GM23248 (cell line): ENCODE measurements around the gene COL23A1.

Experiments
- EZH2 ChIP-seq: fragments of 200-600 bp; sonication (generic); IDR thresholded peaks from 2 replicates; pipeline ENCODE4 v1.6.1; 2018; ENCODE audit warnings: antibody characterized with exemption, mild to moderate bottlenecking; ENCODE audit not compliant: insufficient read depth, poor library complexity, severe bottlenecking
- EZH2phosphoT487 ChIP-seq: fragments of 200-600 bp; sonication (generic); IDR thresholded peaks from 2 replicates; pipeline ENCODE4 v1.6.1; 2018; ENCODE audit warnings: antibody characterized with exemption, moderate library complexity, mild to moderate bottlenecking, low read depth; ENCODE audit not compliant: insufficient read depth

DNA sequence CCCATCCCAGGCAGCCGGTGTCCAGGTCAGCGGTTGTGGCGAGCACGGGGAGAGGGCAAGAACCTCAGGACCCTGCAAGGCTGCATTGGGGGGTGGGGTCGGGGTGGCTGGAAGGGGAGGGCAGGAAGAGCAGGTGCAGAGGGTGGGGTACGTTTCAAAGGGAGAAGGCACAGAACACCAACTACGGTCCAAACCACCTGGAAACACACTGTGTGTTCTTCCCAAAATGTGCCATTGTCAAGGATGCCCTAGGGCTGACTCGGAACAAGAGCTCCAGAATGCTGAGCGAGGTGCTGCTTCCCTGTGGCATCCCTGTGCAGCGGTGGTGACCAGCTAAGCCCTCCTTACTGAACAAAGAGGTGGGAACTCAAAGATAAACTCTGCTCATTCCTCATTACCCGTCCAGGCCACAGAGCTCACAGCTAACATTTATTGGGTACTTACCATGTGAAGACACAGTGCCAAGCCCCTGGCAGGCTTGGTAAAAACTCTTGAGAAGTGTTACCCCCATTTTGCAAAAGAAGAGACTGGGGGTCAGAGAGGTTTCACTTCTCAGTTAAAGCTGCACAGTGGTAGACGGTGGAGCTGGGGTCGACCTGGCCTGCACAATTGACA, 153.8 kb downstream of the COL23A1 start:
- TF ChIP-seq EZH2phosphoT487 (no peak), EZH2 (no peak)
